ENCODE measurements around the gene ZNF282.
"Not testable (repeated sequence)": the region's sequence is repeated elsewhere in the genome, so short reads cannot be mapped to it uniquely, and the experiment has no call there.

The ZNF282 gene

DNA sequence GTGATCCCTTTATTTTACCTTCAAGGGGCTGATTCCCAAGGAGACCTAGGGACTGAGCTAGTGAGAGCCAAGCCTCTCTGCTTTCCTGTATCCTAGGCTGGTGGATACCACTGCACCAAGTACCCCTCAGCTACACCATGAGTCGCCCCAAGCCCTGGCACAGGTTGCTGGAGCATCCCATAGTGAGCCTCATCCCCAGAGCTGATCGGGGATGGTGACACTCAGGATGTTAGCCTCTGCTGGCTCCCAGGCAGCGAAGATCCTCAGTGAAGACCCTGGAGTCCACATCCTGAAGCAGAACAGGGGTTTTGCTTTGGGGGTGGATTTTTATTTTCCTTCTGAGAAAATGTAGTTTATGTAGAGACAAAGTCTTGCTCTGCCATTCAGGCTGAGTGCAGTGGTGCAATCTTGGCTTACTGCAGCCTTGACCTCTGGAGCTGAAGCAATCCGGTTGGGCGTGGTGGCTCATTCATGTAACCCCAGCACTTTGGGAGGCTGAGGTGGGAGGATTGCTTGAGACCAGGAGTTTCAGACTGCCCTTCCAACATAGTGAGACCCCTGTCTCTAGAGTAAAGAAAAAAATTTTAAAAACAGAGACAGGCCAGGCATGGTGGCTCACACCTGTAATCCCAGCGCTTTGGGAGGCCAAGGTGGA is 31.6 kb downstream of the ZNF282 start:
- no peak overlapping the region for H3K4me3 ChIP-seq (ENCODE audit: low read depth, low read length)
- TF ChIP-seq, protein P1, sequence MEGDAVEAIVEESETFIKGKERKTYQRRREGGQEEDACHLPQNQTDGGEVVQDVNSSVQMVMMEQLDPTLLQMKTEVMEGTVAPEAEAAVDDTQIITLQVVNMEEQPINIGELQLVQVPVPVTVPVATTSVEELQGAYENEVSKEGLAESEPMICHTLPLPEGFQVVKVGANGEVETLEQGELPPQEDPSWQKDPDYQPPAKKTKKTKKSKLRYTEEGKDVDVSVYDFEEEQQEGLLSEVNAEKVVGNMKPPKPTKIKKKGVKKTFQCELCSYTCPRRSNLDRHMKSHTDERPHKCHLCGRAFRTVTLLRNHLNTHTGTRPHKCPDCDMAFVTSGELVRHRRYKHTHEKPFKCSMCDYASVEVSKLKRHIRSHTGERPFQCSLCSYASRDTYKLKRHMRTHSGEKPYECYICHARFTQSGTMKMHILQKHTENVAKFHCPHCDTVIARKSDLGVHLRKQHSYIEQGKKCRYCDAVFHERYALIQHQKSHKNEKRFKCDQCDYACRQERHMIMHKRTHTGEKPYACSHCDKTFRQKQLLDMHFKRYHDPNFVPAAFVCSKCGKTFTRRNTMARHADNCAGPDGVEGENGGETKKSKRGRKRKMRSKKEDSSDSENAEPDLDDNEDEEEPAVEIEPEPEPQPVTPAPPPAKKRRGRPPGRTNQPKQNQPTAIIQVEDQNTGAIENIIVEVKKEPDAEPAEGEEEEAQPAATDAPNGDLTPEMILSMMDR (IDR thresholded peaks at IDR 0.05; ENCODE audit: low read depth, low read length, missing control alignments): no peak
- no peak for DNase-seq (ENCODE audit: low read depth)
- in situ Hi-C loops (cut with HindIII; ENCODE audit: low sequenced_read_pairs): no loop called here

DNA sequence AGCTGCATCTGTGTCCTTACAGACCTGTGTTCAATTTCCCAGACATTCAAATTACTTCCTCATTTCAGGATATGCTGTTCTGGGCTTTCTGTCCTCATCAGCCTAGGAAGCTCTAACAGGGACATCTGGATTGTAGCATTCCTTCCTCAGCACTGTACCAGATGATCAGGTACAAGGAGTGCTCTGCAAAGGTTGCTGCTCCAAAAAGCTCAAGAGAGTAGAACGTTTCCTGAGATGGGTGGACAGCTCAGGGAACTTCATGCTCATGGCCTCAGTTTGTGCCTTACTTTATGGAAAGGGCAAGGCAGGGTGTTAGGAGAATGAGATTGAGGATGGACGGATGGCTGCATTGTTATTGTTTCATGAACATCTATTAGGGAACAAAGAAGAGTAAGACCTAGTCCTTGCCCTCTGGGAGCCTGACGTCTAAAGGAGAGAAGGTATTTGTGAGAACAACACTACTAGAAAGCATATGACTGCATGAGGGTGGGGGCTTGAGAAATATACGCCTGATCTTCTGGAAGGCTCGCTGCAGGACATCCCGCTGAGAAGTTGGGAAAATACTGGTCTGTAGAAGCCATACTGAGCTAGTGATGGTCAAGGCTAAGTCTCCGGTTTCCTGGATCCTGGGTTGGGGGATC is 33.6 kb downstream of the ZNF282 start:
- DNase-seq (ENCODE audit: low read depth): no peak
- TF ChIP-seq, protein P1 (IDR thresholded peaks at IDR 0.05; ENCODE audit: low read depth, low read length, missing control alignments): no peak
- in situ Hi-C loops (cut with HindIII; ENCODE audit: low sequenced_read_pairs): no loop called here
- H3K4me3 ChIP-seq (ENCODE audit: low read depth, low read length): no peak overlapping the region

GRCh38 chr7:149229526-149229925 is 34.2 kb downstream of the ZNF282 start:
- in situ Hi-C loops (cut with HindIII; ENCODE audit: low sequenced_read_pairs): no loop called here

DNA sequence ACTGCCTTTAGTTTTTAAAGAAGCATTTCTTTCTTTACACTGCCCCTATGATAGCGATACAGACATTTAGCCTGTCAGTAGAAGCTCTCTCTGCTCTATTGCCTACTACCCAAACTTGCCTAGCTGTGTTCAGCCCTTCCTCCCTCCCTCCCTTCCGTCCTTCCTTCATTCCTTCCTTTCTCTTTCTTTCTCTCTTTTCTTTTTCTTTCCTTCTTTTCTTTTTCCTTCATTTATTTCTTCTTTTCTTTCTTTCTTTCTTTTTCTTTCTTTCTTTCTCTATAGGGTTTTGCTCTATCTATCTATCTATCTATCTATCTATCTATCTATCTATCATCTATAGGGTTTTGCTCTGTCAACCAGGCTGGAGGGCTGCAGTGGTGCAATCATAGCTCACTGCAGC is 37.0 kb downstream of the ZNF282 start:
- DNase-seq (ENCODE audit: low read depth): no peak
- TF ChIP-seq, protein P1 (IDR thresholded peaks at IDR 0.05; ENCODE audit: low read depth, low read length, missing control alignments): no peak
- in situ Hi-C loops (cut with HindIII; ENCODE audit: low sequenced_read_pairs): no loop called here
- no peak overlapping the region for H3K4me3 ChIP-seq (ENCODE audit: low read depth, low read length)

More at GRCh38 chr7:149229526-149229925, 34.2 kb downstream of the ZNF282 start:
- no peak for DNase-seq (ENCODE audit: low read depth)
- no peak overlapping the region for H3K4me3 ChIP-seq (ENCODE audit: low read depth, low read length)
- TF ChIP-seq, protein P1 (IDR thresholded peaks at IDR 0.05; ENCODE audit: low read depth, low read length, missing control alignments): no peak

GRCh38 chr7:149233655-149234204 is 38.4 kb downstream of the ZNF282 start:
- in situ Hi-C loops (cut with HindIII; ENCODE audit: low sequenced_read_pairs); H3K4me3 ChIP-seq (ENCODE audit: low read depth, low read length): not testable (repeated sequence)
- DNase-seq (ENCODE audit: low read depth): peak; percentile 38

DNA sequence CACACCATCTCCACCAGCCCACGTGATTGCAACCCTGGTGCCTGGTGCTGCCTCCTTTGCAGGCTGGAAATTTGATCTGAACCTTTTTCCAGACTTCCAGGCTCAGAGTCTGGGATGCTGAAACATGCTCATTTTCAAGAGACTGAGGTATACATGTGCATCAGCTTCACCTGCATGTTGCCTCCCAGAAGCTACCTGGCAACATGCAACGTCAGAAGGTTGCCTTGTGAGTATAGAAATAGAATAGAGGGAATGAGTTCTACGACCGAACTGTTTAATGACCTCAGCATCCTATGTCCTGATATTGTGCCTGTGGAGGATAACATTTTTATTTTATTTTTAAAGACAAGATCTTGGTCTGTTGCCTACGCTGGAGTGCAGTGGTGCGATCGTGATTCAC is 42.2 kb downstream of the ZNF282 start:
- TF ChIP-seq, protein P1 (IDR thresholded peaks at IDR 0.05; ENCODE audit: low read depth, low read length, missing control alignments): no peak
- no peak overlapping the region for H3K4me3 ChIP-seq (ENCODE audit: low read depth, low read length)
- DNase-seq (ENCODE audit: low read depth): no peak
- in situ Hi-C loops (cut with HindIII; ENCODE audit: low sequenced_read_pairs): no loop called here

DNA sequence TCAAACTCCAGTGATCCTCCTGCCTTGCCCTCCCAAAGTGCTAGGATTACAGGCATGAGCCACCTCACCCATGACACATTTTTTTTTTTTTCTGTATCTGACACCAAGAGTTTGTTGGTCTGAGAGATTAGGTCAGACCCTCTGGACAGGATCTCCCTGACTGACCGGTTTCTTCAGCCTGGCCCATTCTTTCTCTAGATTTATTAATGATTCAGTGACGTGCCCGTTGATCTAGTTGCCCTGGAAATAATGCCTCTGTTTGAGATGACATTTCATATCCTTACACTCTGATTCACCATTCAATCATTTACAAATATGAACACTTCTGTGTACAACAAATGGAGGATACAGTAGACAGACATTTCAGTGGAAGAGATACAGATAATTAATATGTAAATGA is 42.7 kb downstream of the ZNF282 start:
- TF ChIP-seq, protein P1 (IDR thresholded peaks at IDR 0.05; ENCODE audit: low read depth, low read length, missing control alignments): no peak
- no peak overlapping the region for H3K4me3 ChIP-seq (ENCODE audit: low read depth, low read length)
- in situ Hi-C loops (cut with HindIII; ENCODE audit: low sequenced_read_pairs): no loop called here
- no peak for DNase-seq (ENCODE audit: low read depth)
